C4-2B (cell line): ENCODE measurements around the gene SMTNL1.

Source experiments
- H3K27ac ChIP-seq: fragments of 450-650 bp; 2 replicates; pipeline ENCODE4 v1.5.1; 2017
- ZFX ChIP-seq: fragments of 450-650 bp; IDR thresholded peaks from 2 replicates; pipeline ENCODE4 v1.6.1; 2017
- TF ChIP-seq, protein P1 (sequence below): fragments of 450-650 bp; conservative IDR thresholded peaks from 2 replicates; pipeline ENCODE4 v1.5.1; 2017; ENCODE audit warnings: mild to moderate bottlenecking

The SMTNL1 gene

DNA sequence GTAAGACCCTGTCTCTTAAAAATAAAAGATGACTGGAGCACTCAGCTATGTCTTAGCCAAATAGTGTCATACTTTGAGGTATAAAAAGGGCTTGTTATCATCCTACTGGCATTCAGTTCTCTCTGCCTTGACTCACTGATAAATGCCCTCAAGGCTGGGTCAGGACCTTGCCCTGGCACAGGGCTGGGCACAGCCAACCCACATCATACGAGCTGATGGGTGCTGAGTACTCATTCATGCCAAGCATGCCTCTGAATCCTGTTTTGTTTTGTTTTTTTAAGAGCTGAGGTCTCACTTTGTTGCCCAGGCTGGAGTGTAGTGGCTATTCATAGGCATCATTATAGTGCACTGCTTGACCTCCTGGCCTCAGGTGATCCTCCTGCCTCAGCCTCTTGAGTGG, 1.9 kb downstream of the SMTNL1 start:
- no peak overlapping the region for H3K27ac ChIP-seq

DNA sequence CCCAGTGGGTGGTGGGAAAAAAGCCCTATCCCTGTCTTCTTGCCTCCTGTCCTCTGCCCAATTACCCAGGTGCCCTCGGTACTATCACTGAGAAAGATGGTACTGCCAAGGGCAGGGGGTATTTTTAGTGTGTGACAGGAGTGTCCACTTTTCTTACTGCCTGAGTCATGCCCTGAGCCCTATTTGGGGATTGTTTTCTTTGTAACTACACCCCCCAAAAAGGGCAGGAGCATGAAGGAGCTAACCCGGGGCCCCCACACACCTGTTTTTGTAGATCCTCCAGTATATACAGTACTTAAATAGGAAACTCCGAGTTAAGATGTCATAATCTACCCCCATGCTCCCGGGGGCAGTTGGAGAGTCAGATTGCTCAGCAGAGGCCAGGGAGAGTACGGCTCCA, 3.8 kb downstream of the SMTNL1 start:
- TF ChIP-seq, protein P1, sequence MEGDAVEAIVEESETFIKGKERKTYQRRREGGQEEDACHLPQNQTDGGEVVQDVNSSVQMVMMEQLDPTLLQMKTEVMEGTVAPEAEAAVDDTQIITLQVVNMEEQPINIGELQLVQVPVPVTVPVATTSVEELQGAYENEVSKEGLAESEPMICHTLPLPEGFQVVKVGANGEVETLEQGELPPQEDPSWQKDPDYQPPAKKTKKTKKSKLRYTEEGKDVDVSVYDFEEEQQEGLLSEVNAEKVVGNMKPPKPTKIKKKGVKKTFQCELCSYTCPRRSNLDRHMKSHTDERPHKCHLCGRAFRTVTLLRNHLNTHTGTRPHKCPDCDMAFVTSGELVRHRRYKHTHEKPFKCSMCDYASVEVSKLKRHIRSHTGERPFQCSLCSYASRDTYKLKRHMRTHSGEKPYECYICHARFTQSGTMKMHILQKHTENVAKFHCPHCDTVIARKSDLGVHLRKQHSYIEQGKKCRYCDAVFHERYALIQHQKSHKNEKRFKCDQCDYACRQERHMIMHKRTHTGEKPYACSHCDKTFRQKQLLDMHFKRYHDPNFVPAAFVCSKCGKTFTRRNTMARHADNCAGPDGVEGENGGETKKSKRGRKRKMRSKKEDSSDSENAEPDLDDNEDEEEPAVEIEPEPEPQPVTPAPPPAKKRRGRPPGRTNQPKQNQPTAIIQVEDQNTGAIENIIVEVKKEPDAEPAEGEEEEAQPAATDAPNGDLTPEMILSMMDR = no peak
- TF ChIP-seq ZFX = no peak
- H3K27ac ChIP-seq = no peak overlapping the region

More for the DNA sequence above, 1.9 kb downstream of the SMTNL1 start:
- TF ChIP-seq, protein P1 = no peak
- TF ChIP-seq ZFX = no peak

- TF ChIP-seq ZFX = no peak
- TF ChIP-seq, protein P1 = no peak
- no peak overlapping the region for H3K27ac ChIP-seq
Observed at GRCh38 chr11:57542582-57542981, 5.2 kb downstream of the SMTNL1 start.

DNA sequence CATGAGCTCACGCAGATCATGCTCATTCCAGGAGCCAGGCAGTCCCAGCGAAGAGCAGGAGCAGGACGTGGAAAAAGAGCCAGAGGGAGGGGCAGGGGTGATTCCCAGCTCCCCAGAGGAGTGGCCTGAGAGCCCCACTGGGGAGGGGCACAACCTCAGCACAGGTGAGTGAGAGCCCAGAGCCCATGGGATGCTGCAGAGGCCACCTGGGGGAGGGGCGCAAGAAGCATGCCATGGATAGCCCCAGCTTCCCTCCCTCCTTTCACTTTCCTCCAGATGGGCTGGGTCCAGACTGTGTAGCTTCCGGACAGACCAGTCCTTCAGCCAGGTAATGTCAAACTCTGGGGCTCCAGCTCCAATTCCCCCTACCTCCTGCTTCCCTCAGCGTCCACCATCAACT, 6.2 kb downstream of the SMTNL1 start:
- TF ChIP-seq ZFX = no peak
- TF ChIP-seq, protein P1 = no peak
- H3K27ac ChIP-seq = no peak overlapping the region

DNA sequence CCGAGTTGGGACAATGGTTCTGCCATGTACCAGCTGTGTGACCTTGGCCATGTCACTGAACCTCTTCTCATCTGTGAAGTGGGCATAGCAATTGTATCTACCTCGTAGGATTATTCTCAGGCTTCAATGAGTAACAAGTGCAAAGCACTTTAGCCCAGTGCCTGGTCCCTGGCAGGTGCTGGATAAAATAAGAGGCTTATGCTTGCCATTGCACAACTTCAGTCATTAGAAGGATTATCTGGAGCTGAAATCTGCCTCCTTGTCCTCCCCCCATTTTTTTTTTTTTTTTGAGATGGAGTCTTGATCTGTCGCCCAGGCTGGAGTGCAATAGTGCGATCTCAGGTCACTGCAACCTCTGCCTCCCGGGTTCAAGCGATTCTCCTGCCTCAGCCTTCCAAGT, 7.2 kb downstream of the SMTNL1 start:
- TF ChIP-seq, protein P1 = no peak
- TF ChIP-seq ZFX = no peak
- H3K27ac ChIP-seq = no peak overlapping the region

DNA sequence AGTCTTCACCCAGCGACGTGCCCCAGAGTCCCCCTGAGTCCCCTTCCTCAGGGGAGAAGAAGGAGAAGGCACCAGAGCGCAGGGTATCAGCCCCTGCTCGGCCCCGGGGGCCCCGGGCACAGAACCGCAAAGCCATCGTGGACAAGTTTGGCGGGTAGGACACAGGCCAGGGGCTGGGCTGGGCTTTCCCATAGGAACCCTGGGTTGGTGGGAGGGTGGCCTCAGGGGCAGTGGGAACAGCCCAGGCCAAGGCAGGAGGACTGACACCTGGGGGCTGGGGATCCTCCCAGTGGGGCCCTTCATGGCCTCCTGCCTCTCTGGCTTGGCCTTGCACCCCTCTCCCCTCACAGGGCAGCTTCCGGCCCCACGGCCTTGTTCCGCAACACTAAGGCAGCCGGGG, 8.5 kb downstream of the SMTNL1 start:
- no peak overlapping the region for H3K27ac ChIP-seq
- TF ChIP-seq, protein P1 = no peak
- TF ChIP-seq ZFX = no peak

GRCh38 chr11:57546451-57546850, 9.1 kb downstream of the SMTNL1 start:
- TF ChIP-seq, protein P1 = no peak
- TF ChIP-seq ZFX = no peak
- no peak overlapping the region for H3K27ac ChIP-seq
